ENCODE data around the gene KLHL3.

Gene KLHL3

GRCh38 chr5:137617528-137618205, 118.2 kb downstream of the KLHL3 start:
- in situ Hi-C loops (cut with MboI; ENCODE audit: low sequenced_read_pairs): no loop called here

GRCh38 chr5:137616046-137616445, 119.8 kb downstream of the KLHL3 start:
- in situ Hi-C loops (cut with MboI; ENCODE audit: low sequenced_read_pairs): no loop called here

- in situ Hi-C loops (cut with MboI; ENCODE audit: low sequenced_read_pairs): no loop called here
Measured at GRCh38 chr5:137615171-137615775, 120.6 kb downstream of the KLHL3 start.

DNA sequence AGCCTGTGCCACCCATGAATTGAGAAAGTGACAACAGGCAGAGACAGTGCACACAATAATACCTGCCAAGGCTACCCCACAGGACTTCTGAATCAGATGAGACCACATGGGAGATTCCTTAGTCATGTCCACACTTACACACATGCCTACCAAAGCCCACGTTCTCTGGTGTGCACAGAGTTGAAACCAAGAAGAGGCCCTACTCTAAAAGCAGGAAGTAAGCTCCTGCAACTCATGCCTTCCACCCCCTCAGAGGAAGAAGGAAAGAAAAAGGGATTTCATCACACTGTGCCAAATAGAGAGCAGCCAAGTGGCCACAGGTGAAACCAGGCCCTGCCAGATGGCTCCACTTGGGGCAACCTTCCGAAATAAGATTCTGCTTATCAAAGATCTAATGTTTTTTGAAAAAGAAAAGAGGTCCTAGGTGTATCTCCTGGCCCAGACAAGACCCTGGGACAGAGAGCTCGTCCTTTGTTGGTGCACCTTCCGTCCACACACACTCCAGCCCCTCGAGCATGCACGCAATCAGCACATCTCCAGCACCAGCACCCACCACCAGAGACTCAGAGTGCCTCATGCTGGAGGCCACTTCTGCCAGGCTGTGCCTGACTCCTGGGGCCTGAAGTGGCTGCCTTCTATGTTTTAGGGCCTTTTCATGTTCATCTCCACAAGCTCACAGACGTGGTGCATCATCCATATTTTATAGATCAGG, 122.2 kb downstream of the KLHL3 start:
- in situ Hi-C loops (cut with MboI; ENCODE audit: low sequenced_read_pairs): no loop called here

- in situ Hi-C loops (cut with MboI; ENCODE audit: low sequenced_read_pairs): no loop called here
Measured at GRCh38 chr5:137612576-137612975, 123.3 kb downstream of the KLHL3 start.

DNA sequence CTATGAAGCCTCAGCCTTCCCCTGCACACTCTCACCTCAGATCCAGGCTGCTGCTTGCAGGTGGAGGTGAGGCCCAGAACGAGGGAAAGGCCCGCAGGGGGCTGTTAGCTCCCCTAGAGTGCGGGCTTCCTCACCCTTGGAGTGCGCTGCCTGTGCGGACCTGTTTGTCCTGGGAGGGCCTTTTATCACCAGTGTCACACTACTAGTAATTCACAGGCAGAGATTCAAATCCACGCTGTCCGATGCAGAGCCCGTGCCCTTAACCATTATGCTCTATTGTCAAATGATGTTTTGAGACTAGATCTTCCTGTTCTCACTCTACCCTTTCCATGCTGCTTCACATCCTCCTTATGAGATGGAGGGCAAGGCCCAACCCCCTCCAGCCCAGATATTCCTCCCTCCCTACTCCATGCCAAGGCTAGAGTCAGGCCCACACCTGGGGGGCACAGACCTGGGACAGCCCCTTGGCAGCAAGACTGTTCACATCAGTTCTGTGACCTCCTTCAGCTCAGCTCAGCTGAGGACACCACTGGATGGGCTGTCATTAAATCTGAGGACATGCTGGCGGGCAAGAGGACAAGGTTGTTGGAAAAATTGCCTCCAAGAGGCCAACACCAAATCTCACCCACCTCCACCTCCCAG, 124.0 kb downstream of the KLHL3 start:
- in situ Hi-C loops (cut with MboI; ENCODE audit: low sequenced_read_pairs): no loop called here

GRCh38 chr5:137611011-137611580, 124.8 kb downstream of the KLHL3 start:
- in situ Hi-C loops (cut with MboI; ENCODE audit: low sequenced_read_pairs): no loop called here

DNA sequence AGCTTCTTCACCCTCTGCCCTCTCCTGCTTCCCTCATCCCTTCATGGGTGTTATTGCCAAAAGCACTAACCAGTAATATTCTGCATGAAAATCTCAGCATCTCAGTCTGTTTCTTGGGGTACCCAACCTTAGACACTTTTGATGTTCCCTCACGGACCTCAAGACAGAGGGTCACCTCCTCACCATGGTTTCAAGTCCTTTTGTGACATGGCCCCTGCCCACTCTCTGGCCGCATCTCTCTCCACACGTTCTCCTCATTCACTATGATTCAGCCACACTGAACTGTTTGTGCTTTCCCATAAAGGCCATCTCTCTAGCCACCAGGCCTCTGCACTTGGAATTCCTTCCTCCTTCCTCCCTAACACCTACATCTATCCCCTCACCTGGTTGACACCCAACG, 125.3 kb downstream of the KLHL3 start:
- in situ Hi-C loops (cut with MboI; ENCODE audit: low sequenced_read_pairs): no loop called here

DNA sequence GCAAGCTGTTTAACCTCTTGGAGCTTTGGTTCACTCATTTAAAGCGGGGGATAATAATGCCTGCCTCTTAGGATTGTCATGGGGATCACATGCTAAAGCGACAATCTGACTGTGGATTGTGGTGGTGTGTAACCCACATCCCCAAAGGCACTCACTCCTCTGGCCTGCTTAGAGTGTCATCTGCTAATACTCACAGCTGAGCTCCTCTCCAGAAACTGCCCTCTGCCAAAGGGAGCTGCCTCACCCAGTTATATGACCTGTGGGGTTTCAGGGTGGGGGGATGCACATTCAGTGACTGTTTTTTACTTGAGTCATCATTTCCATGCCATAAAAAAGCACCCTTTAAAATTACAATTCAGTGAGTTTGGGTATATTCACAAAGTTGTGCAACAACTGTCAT, 126.8 kb downstream of the KLHL3 start:
- in situ Hi-C loops (cut with MboI; ENCODE audit: low sequenced_read_pairs): no loop called here

DNA sequence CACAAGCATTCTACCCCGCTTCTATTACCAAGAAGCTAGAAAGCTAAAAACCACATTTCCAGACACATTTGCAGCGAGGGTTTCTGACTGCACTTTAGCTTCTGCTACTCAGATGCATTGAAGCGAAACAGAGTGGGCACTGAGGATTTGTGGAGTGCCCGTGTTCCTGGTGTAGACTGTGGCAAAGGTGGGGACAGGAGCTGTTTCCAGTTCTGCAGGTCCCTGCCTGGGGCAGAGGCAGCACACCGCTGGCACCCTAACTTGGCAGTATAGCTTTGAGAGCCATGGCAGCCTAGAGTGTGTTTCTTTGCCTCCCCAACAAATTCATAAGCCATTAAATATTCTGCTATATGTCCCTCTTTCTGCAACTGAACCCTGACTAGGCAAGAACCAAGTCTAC, 128.1 kb downstream of the KLHL3 start:
- in situ Hi-C loops (cut with MboI; ENCODE audit: low sequenced_read_pairs): no loop called here

DNA sequence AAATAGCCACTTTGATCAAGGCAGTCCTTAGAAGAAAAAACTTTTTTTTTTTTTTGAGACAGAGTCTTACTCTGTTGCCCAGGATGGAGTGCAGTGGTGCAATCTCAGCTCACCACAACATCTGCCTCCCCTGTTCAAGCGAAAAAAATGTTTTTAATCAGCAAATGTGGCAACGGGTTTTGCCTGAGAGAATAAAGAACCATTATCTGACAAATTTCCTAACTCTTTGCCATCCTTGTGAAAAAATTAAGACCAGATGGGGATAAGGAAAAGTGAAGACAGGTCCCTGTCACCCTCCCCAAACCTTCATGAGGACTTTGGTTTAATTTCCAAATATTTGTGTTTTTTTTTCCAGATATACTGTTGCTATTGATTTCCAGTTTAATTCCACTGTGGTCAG, 129.5 kb downstream of the KLHL3 start:
- in situ Hi-C loops (cut with MboI; ENCODE audit: low sequenced_read_pairs): no loop called here

DNA sequence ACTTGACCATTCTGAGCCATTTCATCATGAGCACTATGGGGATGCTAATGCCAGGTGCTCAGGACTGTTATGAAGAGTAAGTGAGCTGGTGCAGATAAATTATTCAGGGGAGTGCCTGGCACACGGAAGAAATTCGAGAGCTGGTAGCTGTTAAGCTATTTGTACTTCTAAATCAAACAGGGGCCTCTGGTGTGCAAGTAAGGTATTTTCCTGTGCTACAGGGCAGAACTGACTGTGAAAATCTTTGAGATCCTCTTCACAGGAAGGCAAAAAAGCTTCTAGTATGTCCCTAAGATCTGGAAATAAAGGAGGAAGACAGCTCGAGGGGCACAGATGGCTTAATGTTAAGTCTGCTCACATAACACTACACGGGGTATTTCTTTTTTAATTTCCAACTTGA, 130.5 kb downstream of the KLHL3 start:
- in situ Hi-C loops (cut with MboI; ENCODE audit: low sequenced_read_pairs): no loop called here

GRCh38 chr5:137604348-137605095, 131.4 kb downstream of the KLHL3 start:
- in situ Hi-C loops (cut with MboI; ENCODE audit: low sequenced_read_pairs): no loop called here

DNA sequence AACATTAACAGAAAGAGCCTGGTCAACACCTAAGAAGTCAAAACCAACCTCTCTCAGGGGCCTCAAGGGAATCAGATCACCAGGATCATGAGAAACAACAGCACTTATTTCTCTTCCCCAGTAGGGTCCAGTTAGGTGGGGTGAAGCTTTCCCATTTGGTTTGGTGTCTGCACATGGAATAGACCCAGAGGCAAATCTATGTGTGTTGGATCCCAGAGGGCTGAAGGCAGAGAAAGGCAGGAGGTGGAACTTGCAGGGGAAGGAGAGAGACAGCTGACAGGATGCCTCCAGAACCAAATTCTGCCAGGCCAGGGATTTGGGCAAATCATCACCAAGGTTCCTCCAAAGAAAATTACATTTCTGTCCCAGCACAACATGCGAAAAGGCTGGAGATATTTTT, 132.0 kb downstream of the KLHL3 start:
- in situ Hi-C loops (cut with MboI; ENCODE audit: low sequenced_read_pairs): no loop called here

- in situ Hi-C loops (cut with MboI; ENCODE audit: low sequenced_read_pairs): no loop called here
Measured at GRCh38 chr5:137603356-137603755, 132.5 kb downstream of the KLHL3 start.

- in situ Hi-C loops (cut with MboI; ENCODE audit: low sequenced_read_pairs): no loop called here
Measured at GRCh38 chr5:137602721-137603273, 133.1 kb downstream of the KLHL3 start.

GRCh38 chr5:137600721-137601360, 135.0 kb downstream of the KLHL3 start:
- in situ Hi-C loops (cut with MboI; ENCODE audit: low sequenced_read_pairs): no loop called here

DNA sequence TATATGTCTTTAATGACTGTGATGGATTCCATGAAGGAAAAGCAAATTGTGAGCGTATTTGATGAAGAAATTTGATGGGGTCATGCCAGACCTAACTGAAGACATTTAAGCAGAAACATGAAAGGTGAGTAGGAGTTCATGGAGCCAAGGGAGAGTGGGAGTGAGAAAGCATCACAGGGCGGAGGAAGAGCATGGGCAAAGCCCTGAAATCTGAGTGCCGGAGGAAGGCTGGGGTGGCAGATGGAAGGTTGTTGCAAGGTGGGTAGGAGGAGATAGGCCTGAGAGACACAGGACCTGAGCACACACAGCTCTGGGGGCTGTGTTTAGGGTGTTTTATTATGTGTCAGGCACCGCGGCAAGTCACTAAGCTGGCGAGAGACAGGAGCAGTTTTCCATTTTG, 136.4 kb downstream of the KLHL3 start:
- in situ Hi-C loops (cut with MboI; ENCODE audit: low sequenced_read_pairs): no loop called here

GRCh38 chr5:137598399-137598798, 137.5 kb downstream of the KLHL3 start:
- in situ Hi-C loops (cut with MboI; ENCODE audit: low sequenced_read_pairs): no loop called here

- in situ Hi-C loops (cut with MboI; ENCODE audit: low sequenced_read_pairs): no loop called here
Measured at GRCh38 chr5:137596941-137597340, 138.9 kb downstream of the KLHL3 start.

Measured in HL-60/S4 treated with phorbol 12-myristate 13-acetate at 8.2 ng/mL for 4 days and 3 days (cell line).